ENCODE measurements around the gene AIM2.

GRCh38 chr1:159084152-159084551 lies 7.6 kb upstream of the AIM2 start:
- TF ChIP-seq CTCF (IDR thresholded peaks at IDR 0.05) = no peak
- TF ChIP-seq POLR2A (IDR thresholded peaks at IDR 0.05) = no peak

All from right lobe of liver (tissue), 4 donors.